Esophagus muscularis mucosa (tissue), 4 donors: Measurements from ENCODE around the gene SYNE1.

ENCODE experiments used
- CTCF ChIP-seq, 3 experiments: fragments of 200-600 bp in 2 of 3; fragments of 450-650 bp in 1 of 3; sonication (generic) in 2 of 3; IDR thresholded peaks; one replicate each; pipeline ENCODE4 v1.5.1; 2017 to 2019; ENCODE audit warnings: antibody characterized with exemption in 3 of 3, mild to moderate bottlenecking in 2 of 3, moderate library complexity in 1 of 3
- EP300 ChIP-seq: sonication (generic); formaldehyde crosslinking; IDR thresholded peaks from one replicate; pipeline ENCODE4 v1.6.1; 2017; ENCODE audit warnings: antibody characterized with exemption
- POLR2A ChIP-seq: fragments of 450-650 bp; IDR thresholded peaks from one replicate; pipeline ENCODE4 v1.6.1; 2017; ENCODE audit warnings: antibody characterized with exemption, moderate library complexity, mild to moderate bottlenecking, low read depth
- POLR2AphosphoS5 ChIP-seq, 2 donors: sonication (generic); formaldehyde crosslinking; IDR thresholded peaks; one replicate each; pipeline ENCODE4 v1.6.1; 2017; ENCODE audit warnings: antibody characterized with exemption in 2 of 2

- no peak for TF ChIP-seq POLR2A
- TF ChIP-seq POLR2AphosphoS5 (IDR thresholded peaks at IDR 0.05) = no peak
- TF ChIP-seq CTCF (IDR thresholded peaks at IDR 0.05) = no peak
- TF ChIP-seq EP300 = no peak
Observed at GRCh38 chr6:152188011-152188410, 449.2 kb downstream of the SYNE1 start.
